Mesenchymal stem cell (in vitro differentiated cells and primary cell): ENCODE results near the gene FOXP1.

Experiments
- DNase-seq: peaks from one replicate; pipeline ENCODE4 v3.0.0-alpha.2; 2013
- H2AFZ ChIP-seq: one replicate; pipeline ENCODE4 v1.6.1; 2013; ENCODE audit warnings: low read depth, mild to moderate bottlenecking, control low read depth, inconsistent platforms, low read length, moderate library complexity
- H2AK5ac ChIP-seq: 2 replicates; pipeline ENCODE4 v1.6.1; 2013; ENCODE audit warnings: low read length, moderate library complexity, mild to moderate bottlenecking, inconsistent platforms; ENCODE audit not compliant: severe bottlenecking
- H2BK120ac ChIP-seq: one replicate; pipeline ENCODE4 v1.6.1; 2013; ENCODE audit warnings: low read depth, mild to moderate bottlenecking, inconsistent platforms, low read length, moderate library complexity
- H2BK12ac ChIP-seq, 2 experiments: one replicate each; pipeline ENCODE4 v1.6.1; 2013; ENCODE audit warnings: inconsistent platforms in 2 of 2, low read length in 2 of 2, mild to moderate bottlenecking in 2 of 2, moderate library complexity in 2 of 2, control low read depth in 1 of 2
- H2BK15ac ChIP-seq: one replicate; pipeline ENCODE4 v1.6.1; 2013; ENCODE audit warnings: mild to moderate bottlenecking, low read depth, inconsistent platforms; ENCODE audit not compliant: poor library complexity, severe bottlenecking
- H2BK5ac ChIP-seq: 2 replicates; pipeline ENCODE4 v1.6.1; 2013; ENCODE audit warnings: low read depth, mild to moderate bottlenecking, low read length, control low read depth, inconsistent platforms; ENCODE audit not compliant: poor library complexity, severe bottlenecking
- H3K14ac ChIP-seq, 2 experiments: one replicate each; pipeline ENCODE4 v1.6.1; 2013; ENCODE audit warnings: inconsistent platforms in 2 of 2, low read length in 2 of 2, control low read depth in 1 of 2, mild to moderate bottlenecking in 1 of 2, moderate library complexity in 1 of 2
- H3K18ac ChIP-seq, 2 experiments: one replicate each; pipeline ENCODE4 v1.6.1; 2013; ENCODE audit warnings: inconsistent platforms in 2 of 2, low read length in 2 of 2, control low read depth in 1 of 2, low read depth in 1 of 2, mild to moderate bottlenecking in 1 of 2
- H3K23ac ChIP-seq, 2 experiments: one replicate each; pipeline ENCODE4 v1.6.1; 2013; ENCODE audit warnings: inconsistent platforms in 2 of 2, low read length in 2 of 2, mild to moderate bottlenecking in 2 of 2, moderate library complexity in 2 of 2, control low read depth in 1 of 2
- H3K27ac ChIP-seq: 2 replicates; pipeline ENCODE4 v1.5.1; 2013; ENCODE audit warnings: mild to moderate bottlenecking, moderate library complexity, low read length, control low read depth, inconsistent platforms; ENCODE audit not compliant: poor library complexity, severe bottlenecking
- H3K27me3 ChIP-seq, 2 experiments: 2 replicates each; pipeline versions ENCODE4 v1.6.1 to v1.7.0; 2013; ENCODE audit warnings: low read length in 2 of 2, mild to moderate bottlenecking in 2 of 2, moderate library complexity in 2 of 2, control low read depth in 1 of 2, inconsistent platforms in 1 of 2; ENCODE audit not compliant: control insufficient read depth in 1 of 2, insufficient read depth in 1 of 2
- H3K36me3 ChIP-seq, 2 experiments: 2 replicates each; pipeline versions ENCODE4 v1.6.1 to v1.7.0; 2013; ENCODE audit warnings: low read length in 2 of 2, control low read depth in 1 of 2, inconsistent platforms in 1 of 2, low read depth in 1 of 2, mild to moderate bottlenecking in 1 of 2; ENCODE audit not compliant: insufficient read depth in 2 of 2, control insufficient read depth in 1 of 2
- H3K4ac ChIP-seq, 2 experiments: one replicate each; pipeline ENCODE4 v1.6.1; 2013; ENCODE audit warnings: inconsistent platforms in 2 of 2, low read length in 2 of 2, mild to moderate bottlenecking in 2 of 2, moderate library complexity in 2 of 2, control low read depth in 1 of 2, low read depth in 1 of 2
- H3K4me1 ChIP-seq: 2 replicates; pipeline ENCODE4 v1.6.1; 2013; ENCODE audit warnings: low read depth, low read length, control low read depth; ENCODE audit not compliant: control insufficient read depth, insufficient read depth
- H3K4me2 ChIP-seq: 2 replicates; pipeline ENCODE4 v1.6.1; 2013; ENCODE audit warnings: low read length, mild to moderate bottlenecking, inconsistent platforms; ENCODE audit not compliant: poor library complexity, severe bottlenecking
- H3K4me3 ChIP-seq, 2 experiments: 2 replicates each; pipeline versions ENCODE4 v1.5.1 to v1.7.0; 2013; ENCODE audit warnings: low read length in 2 of 2, mild to moderate bottlenecking in 2 of 2, control low read depth in 1 of 2, low read depth in 1 of 2; ENCODE audit not compliant: insufficient read depth in 1 of 2
- H3K79me1 ChIP-seq: replicated peaks from 2 replicates; pipeline ENCODE4 v1.6.1; 2013; ENCODE audit warnings: mild to moderate bottlenecking, control low read depth, low read length, inconsistent platforms; ENCODE audit not compliant: poor library complexity, severe bottlenecking
- H3K9ac ChIP-seq: 2 replicates; pipeline ENCODE4 v1.7.0; 2013; ENCODE audit warnings: mild to moderate bottlenecking, low read length, moderate library complexity
- H3K9me3 ChIP-seq: 2 replicates; pipeline ENCODE4 v1.7.0; 2013; ENCODE audit warnings: mild to moderate bottlenecking, low read length; ENCODE audit not compliant: control insufficient read depth
- H4K8ac ChIP-seq: one replicate; pipeline ENCODE4 v1.6.1; 2013; ENCODE audit warnings: inconsistent platforms, mild to moderate bottlenecking, low read length, moderate library complexity
- H4K91ac ChIP-seq: one replicate; pipeline ENCODE4 v1.6.1; 2013; ENCODE audit warnings: mild to moderate bottlenecking, low read length, inconsistent platforms
- WGBS: methylation state at CpG from one replicate; pipeline ENCODE4 v1.1.7; 2013; ENCODE audit warnings: mixed read lengths; 5-methylcytosine and 5-hydroxymethylcytosine counted together

The FOXP1 gene

DNA sequence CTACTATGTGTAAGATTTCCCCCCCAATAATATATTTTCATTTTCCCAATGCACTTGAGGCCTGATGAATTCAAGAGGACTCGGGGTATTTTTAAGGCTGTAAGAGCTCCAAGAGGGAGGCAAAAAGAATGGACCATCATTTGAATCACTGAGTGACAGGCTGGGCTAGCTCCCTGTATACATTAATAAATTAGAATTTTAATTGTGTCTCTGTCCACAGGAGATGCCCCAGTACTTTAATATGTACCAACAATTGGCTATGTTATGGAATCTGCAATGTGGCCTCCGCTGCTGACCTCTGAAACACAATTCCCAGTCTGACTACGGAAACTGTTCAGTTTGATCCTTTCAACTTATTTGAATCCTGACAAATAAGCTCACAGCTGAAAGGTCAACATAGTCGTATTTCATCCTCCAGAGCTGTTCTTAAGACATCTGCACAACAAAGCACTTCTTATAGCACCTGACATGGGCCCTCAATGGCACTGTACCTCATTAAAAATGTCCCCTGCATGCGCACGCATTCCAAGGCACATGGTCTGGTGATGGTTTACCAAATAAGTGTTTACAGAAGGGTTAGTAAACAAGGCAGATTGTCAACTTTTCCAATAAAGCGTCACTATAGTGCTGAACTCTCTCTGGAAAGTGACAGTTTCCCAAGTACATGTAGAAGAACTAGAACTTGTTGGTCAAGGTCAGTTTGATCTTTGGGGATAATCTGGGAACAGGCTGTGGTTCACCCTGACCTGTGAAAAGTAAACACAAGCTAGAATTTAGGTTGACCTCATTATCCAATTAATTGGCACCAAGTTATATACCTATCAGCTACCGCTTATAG is 472.9 kb downstream of the FOXP1 start:
- peaks cover 4 to 20% of the 10 kb centered on the region in 2 experiments for H3K36me3 ChIP-seq
- H2BK12ac ChIP-seq, result peak overlapping the region in 1 of 2 experiments; percentile 4
- no peak overlapping the region for H2BK120ac ChIP-seq
- no peaks in the 10 kb centered on the region for H3K9me3 ChIP-seq
- peak overlapping the region; percentile 68 for H3K9ac ChIP-seq
- no peak overlapping the region for H3K18ac ChIP-seq
- no peak overlapping the region for H2AFZ ChIP-seq
- no peak overlapping the region for H3K14ac ChIP-seq
- no peak for DNase-seq
- H2BK5ac ChIP-seq, result no peak overlapping the region
- peaks cover 1% of the 10 kb centered on the region for H3K4me1 ChIP-seq
- H3K79me1 ChIP-seq, result peaks cover 31% of the 10 kb centered on the region
- no peak overlapping the region for H3K27ac ChIP-seq
- no peak overlapping the region for H3K23ac ChIP-seq
- no peak overlapping the region for H2AK5ac ChIP-seq
- H4K91ac ChIP-seq, result no peak overlapping the region
- H4K8ac ChIP-seq, result no peak overlapping the region
- H3K4ac ChIP-seq, result no peak overlapping the region
- H3K4me2 ChIP-seq, result no peak overlapping the region
- WGBS, result 92% methylated on average over 7 of the region's 8 CpGs
- no peak overlapping the region for H3K4me3 ChIP-seq
- no peak overlapping the region for H2BK15ac ChIP-seq
- H3K27me3 ChIP-seq, result no peaks in the 10 kb centered on the region

DNA sequence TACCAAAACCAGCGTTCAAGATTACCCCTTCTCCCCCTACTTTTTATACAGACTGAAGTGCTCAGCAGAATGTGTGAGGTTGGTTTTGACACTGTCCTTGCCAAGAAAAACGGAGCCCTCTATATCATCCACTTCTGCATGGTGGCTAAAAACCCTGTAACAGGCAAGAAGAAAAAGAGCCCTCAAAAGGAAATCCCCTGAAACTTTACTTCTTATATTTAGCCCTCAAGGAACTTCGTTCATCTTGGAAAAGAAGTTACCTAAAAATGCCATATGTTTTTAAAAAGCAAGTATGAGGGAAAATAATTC is 473.6 kb downstream of the FOXP1 start:
- no peak overlapping the region for H3K4me2 ChIP-seq
- H2AFZ ChIP-seq, result no peak overlapping the region
- no peak overlapping the region for H3K18ac ChIP-seq
- no peak overlapping the region for H2BK15ac ChIP-seq
- no peak overlapping the region for H3K4ac ChIP-seq
- peak overlapping the region; percentile 61 for H3K27ac ChIP-seq
- WGBS, result 77% methylated on average over 2 of the region's 3 CpGs
- DNase-seq, result no peak
- no peak overlapping the region for H4K8ac ChIP-seq
- H3K14ac ChIP-seq, result no peak overlapping the region
- no peak overlapping the region for H2BK5ac ChIP-seq
- peaks cover 1% of the 10 kb centered on the region for H3K4me1 ChIP-seq
- H2BK120ac ChIP-seq, result no peak overlapping the region
- no peaks in the 10 kb centered on the region for H3K27me3 ChIP-seq
- peaks cover 4 to 20% of the 10 kb centered on the region in 2 experiments for H3K36me3 ChIP-seq
- H3K4me3 ChIP-seq, result no peak overlapping the region
- H2AK5ac ChIP-seq, result peak overlapping the region; percentile 26
- H3K23ac ChIP-seq, result no peak overlapping the region
- peaks cover 37% of the 10 kb centered on the region for H3K79me1 ChIP-seq
- H2BK12ac ChIP-seq, result no peak overlapping the region
- no peak overlapping the region for H4K91ac ChIP-seq
- no peaks in the 10 kb centered on the region for H3K9me3 ChIP-seq
- H3K9ac ChIP-seq, result peak overlapping the region; percentile 68

DNA sequence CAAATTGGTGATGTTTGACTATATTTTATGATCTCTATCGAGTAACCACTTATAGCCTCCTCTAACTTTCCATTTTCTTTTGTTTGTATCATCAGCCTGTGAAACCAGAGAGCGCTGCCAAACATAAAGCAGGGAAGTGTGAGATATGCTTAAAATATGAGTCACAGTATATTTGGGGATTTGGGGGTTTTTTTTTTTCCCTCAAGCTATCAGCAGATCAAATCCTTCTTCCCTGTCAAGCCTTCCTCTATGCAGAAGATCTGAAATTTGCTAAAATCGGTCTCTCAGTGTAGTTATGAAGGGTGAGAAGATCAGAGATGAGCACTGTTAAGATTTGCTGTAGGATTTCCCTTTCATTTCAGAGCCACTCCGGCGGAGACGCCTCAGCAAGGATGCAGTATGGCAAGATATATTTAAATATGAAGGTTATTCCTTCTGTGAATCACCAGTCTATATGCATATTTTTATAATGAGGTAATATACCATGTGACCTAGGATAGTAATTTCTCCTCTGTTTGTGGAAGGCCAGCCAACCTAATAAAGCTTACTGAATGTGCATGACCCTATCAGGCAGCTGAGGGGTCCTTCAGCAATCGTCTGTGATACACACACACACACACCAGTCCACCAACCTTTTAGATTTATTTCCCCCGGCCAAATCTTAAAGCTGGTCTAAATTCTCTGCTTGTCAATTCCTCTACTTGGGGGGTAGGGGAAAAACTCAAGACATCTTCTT is 474.1 kb downstream of the FOXP1 start:
- Histone ChIP-seq H2BK12ac (no peak overlapping the region), H3K9ac (peak overlapping the region; percentile 68)
- WGBS, result 24% methylated on average over 5 of the region's 8 CpGs

GRCh38 chr3:71107926-71108325 is 475.6 kb downstream of the FOXP1 start:
- 97% methylated on average over 3 of the region's 3 CpGs for WGBS
- Histone ChIP-seq H3K4me3 (peak overlapping the region in 1 of 2 experiments; percentile 63), H3K18ac (no peak overlapping the region), H3K4me2 (no peak overlapping the region), H3K36me3 (peaks cover 4 to 13% of the 10 kb centered on the region in 2 experiments), H3K14ac (no peak overlapping the region), H3K9ac (peak overlapping the region; percentile 86), H3K4ac (peak overlapping the region in 1 of 2 experiments; percentile 35), H3K27me3 (no peaks in the 10 kb centered on the region), H2BK5ac (no peak overlapping the region), H2BK120ac (no peak overlapping the region), H3K9me3 (no peaks in the 10 kb centered on the region), H2AK5ac (no peak overlapping the region), H2BK12ac (no peak overlapping the region), H2BK15ac (no peak overlapping the region), H4K8ac (no peak overlapping the region), H2AFZ (no peak overlapping the region), H3K79me1 (peaks cover 29% of the 10 kb centered on the region), H3K27ac (no peak overlapping the region), H3K23ac (no peak overlapping the region), H4K91ac (no peak overlapping the region), H3K4me1 (peaks cover 7% of the 10 kb centered on the region)
- DNase-seq, result no peak

More for the DNA sequence above, 474.1 kb downstream of the FOXP1 start:
- H2BK15ac ChIP-seq, result no peak overlapping the region
- H3K4me1 ChIP-seq, result peaks cover 1% of the 10 kb centered on the region
- H3K27ac ChIP-seq, result peak overlapping the region; percentile 78
- no peaks in the 10 kb centered on the region for H3K9me3 ChIP-seq
- H4K91ac ChIP-seq, result no peak overlapping the region
- no peak overlapping the region for H2BK120ac ChIP-seq
- H2AFZ ChIP-seq, result no peak overlapping the region
- H3K4me2 ChIP-seq, result peak overlapping the region; percentile 35
- no peak overlapping the region for H3K4ac ChIP-seq
- peak; percentile 82 for DNase-seq
- peaks cover 4 to 18% of the 10 kb centered on the region in 2 experiments for H3K36me3 ChIP-seq
- no peaks in the 10 kb centered on the region for H3K27me3 ChIP-seq
- peak overlapping the region in 1 of 2 experiments; percentile 26 for H3K4me3 ChIP-seq
- no peak overlapping the region for H3K23ac ChIP-seq
- no peak overlapping the region for H2BK5ac ChIP-seq
- H3K18ac ChIP-seq, result peak overlapping the region in 1 of 2 experiments; percentile 65
- H3K79me1 ChIP-seq, result peaks cover 35% of the 10 kb centered on the region
- H2AK5ac ChIP-seq, result no peak overlapping the region
- H3K14ac ChIP-seq, result no peak overlapping the region
- H4K8ac ChIP-seq, result no peak overlapping the region
